Measurements from ENCODE around the gene GTPBP2.
"Not testable (repeated sequence)": the region's sequence is repeated elsewhere in the genome, so short reads cannot be mapped to it uniquely, and the experiment has no call there.

The GTPBP2 gene

DNA sequence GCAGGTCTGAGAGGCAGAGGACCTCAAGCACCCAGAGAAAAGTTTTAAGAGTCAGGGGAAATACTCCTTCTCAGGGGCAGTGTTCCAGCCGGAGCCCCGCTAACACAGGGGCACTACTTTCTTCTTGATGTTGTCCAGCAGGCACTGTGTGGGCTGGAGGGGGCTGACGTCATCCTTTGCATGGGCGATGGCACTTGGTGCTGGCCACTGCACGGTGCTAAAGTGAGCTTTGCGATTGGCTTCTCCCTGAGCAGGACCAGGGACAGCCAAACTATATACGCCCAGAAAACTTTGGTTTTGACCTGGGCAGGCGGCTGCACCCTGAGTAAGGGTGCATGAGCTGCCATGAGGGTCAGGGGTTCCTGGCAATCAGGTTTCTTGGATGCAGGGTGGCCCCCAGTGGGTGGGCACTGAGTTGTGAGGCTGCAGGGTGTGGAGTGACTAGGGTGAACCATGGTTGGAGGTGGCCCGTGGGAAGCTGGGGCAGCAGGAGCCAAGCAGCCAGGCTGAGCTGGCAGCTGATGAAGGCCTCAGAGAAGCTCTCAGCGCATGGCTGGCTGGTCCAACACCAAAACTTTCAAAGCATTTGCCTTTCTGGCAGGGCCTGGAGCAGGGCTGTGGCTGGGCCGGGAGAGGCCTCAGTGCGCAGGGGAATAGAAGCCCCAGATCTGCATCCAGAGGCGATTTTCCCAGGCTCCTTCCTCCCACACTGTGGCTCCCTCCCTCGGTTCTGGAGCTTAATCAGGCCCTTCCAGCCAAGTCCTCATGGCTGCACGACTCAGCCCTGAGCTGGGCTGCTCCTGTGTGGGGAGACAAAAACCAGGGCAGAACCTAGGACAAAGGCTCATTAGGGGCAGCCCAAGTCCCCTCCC lies 40.2 kb upstream of the GTPBP2 start:
- Mint-ChIP-seq H3K27me3 (no peaks in the 10 kb centered on the region), H3K4me1 (peaks cover 14% of the 10 kb centered on the region), H3K27ac (ENCODE audit: low read depth) (no peak overlapping the region), H3K4me3 (no peak overlapping the region), H3K36me3 (ENCODE audit: insufficient read depth) (peaks cover 28% of the 10 kb centered on the region), H3K9me3 (no peaks in the 10 kb centered on the region)
- no peak for DNase-seq (ENCODE audit: low spot score in 2 of 2)
- ATAC-seq (replicated peaks; ENCODE audit: extremely low read depth, poor library complexity, severe bottlenecking): no peak

DNA sequence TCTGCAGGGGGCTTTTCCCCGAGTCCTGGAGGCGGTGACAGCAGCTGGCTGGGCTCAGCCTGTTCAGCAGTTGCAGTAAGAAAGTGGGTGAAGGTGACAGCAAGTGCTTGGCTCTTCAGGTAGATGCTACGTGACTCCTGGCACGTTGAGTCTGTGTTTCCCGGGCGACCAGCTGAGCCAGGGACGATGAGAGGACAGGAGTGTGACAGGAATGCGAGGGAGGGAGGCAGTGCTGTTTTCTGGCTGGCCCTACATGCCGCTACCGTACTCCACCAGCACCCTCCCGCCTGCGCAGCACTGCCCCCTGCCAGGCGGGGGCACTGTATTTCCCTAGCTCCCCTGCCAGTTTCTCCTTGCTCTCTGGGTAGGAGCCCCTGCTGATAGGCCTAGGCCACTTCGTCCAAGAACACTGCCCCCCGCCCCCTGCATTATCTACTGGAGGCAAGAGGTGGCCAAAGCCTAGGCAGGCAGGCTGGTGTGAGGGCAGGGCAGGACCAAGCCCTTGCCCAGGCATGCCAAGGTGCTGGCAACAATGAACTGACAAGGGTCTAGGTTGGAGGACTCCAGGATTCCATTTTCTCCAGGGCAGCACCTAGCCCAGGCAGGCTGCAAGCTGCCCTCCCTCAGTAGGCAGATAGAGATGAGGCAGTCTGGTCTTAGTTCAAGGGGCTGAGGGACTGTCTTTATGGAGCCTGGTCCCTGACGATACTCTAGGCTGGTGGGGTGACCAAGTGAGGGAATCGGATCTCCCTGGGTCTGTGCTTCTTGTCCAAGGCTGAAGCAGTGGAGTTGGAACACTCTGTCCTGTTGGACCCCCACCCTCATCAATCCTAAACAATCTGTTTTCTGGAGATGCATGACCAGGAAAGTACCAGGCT lies 39.3 kb upstream of the GTPBP2 start:
- H3K27me3 Mint-ChIP-seq: no peaks in the 10 kb centered on the region
- peak overlapping the region; percentile 7 for H3K4me3 Mint-ChIP-seq
- peak overlapping the region; percentile 82 for H3K27ac Mint-ChIP-seq (ENCODE audit: low read depth)
- ATAC-seq (replicated peaks; ENCODE audit: extremely low read depth, poor library complexity, severe bottlenecking): peak; percentile 53
- peaks cover 25% of the 10 kb centered on the region for H3K36me3 Mint-ChIP-seq (ENCODE audit: insufficient read depth)
- DNase-seq (ENCODE audit: low spot score in 2 of 2): no peak
- H3K4me1 Mint-ChIP-seq: peaks cover 14% of the 10 kb centered on the region
- no peaks in the 10 kb centered on the region for H3K9me3 Mint-ChIP-seq

DNA sequence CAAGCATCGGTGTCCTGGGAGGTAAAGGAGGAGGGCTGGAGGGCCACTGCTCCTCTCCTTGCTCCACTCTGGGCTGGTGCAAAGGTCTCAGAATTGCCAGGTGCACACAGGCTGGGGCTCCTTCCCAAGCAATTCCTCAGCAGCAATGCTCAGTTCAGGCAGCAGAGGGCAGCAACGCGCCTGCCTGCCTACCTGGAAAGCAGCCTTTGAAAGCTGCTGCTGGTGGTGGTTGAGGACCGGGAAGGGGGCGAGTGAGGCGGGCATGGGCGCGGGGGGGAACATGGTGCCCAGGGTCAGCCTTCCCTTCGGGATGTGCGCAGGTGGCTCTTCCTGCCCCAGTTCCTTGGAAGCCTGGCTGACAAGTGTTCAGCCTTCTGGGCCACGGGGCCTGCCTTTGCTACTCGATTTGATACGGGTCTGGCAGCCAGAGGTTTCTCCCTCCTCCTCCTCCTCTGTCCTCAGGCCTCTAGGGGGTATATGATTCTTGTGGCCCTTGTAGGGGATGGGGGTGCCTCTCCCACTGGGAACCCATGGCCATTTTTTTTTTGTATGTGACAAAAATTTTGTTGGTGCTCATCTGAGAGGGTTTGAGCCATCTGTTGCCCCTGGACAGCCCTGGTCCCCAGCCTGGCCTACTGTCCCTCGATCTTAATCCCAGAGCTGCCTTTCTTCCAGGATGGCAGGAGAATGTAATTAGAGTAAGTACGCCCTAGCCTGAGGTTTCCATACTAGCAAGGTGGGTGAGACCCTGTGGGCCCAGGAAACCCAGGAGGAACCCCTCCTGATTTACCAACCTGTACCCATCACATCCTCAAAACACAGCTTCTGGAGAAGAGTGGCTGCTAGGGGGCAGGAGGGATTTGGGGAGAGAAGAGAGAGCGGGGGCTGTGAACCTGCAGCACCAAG lies 38.4 kb upstream of the GTPBP2 start:
- peak overlapping the region; percentile 82 for H3K27ac Mint-ChIP-seq (ENCODE audit: low read depth)
- DNase-seq (ENCODE audit: low spot score in 2 of 2) (peak; percentile 63 to 84), ATAC-seq (replicated peaks; ENCODE audit: extremely low read depth, poor library complexity, severe bottlenecking) (no peak)
- H3K36me3 Mint-ChIP-seq (ENCODE audit: insufficient read depth): peaks cover 18% of the 10 kb centered on the region
- no peaks in the 10 kb centered on the region for H3K9me3 Mint-ChIP-seq
- H3K4me1 Mint-ChIP-seq: peaks cover 14% of the 10 kb centered on the region
- H3K4me3 Mint-ChIP-seq: peak overlapping the region; percentile 55
- H3K27me3 Mint-ChIP-seq: no peaks in the 10 kb centered on the region

DNA sequence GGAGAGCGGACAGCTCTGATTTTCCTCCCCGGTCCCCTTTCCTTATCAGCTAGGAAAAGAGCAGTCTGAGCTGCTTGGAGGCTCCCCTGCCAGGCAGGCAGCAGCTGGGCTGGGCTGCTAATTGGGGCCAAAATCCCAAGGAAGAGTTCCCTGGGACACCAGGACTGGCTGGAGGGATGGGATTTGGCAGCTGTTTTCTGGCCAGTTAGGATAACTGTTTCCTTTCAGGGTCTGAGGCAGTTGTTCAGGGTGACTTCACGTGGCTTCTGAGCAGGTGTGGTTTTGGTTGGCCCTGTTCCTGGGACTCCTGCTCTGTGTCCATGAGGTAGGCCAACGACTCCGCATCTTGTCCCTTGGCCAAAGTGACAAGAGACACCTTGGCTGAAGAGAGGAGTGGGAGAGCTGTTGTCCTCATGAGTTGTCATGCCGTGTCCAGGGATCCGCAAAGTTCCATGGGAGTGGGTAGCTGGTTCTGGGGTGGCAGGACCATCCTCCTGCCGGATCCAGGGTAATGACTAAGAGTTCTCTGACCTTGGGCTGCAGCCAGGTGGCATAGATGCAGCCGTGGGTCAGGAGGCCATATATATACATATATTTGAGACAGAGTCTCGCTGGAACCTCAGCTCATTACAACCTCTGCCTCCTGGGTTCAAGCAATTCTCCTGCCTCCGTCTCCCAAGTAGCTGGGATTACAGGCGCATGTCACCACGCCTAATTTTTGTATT lies 37.3 kb upstream of the GTPBP2 start:
- ATAC-seq (replicated peaks; ENCODE audit: extremely low read depth, poor library complexity, severe bottlenecking) (no peak), DNase-seq (ENCODE audit: low spot score in 2 of 2) (no peak)
- H3K36me3 Mint-ChIP-seq (ENCODE audit: insufficient read depth): peaks cover 14% of the 10 kb centered on the region
- H3K4me1 Mint-ChIP-seq: peaks cover 14% of the 10 kb centered on the region
- no peak overlapping the region for H3K27ac Mint-ChIP-seq (ENCODE audit: low read depth)
- H3K4me3 Mint-ChIP-seq: no peak overlapping the region
- no peaks in the 10 kb centered on the region for H3K27me3 Mint-ChIP-seq
- H3K9me3 Mint-ChIP-seq: no peaks in the 10 kb centered on the region

DNA sequence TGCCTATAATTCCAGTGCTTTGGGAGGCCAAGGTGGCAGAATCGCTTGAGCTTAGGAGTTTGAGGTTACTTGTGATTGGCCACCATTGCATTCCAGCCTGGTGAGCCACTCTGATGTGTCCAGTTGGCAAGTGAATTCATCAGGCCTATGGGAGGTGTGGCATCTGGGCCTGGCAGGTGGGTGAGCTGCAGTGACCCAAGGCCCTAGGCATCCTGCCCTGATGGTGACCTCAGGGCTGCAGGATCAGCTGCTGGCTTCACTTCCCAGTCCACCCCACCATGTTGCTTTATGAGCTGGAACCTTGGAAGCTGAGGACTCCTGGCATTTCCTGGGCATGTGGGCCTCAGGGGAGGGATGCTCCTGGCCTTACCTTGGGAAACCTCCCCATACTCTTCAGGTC lies 36.3 kb upstream of the GTPBP2 start:
- H3K27me3 Mint-ChIP-seq: no peaks in the 10 kb centered on the region
- H3K4me1 Mint-ChIP-seq: peaks cover 14% of the 10 kb centered on the region
- no peak for ATAC-seq (replicated peaks; ENCODE audit: extremely low read depth, poor library complexity, severe bottlenecking)
- DNase-seq (ENCODE audit: low spot score in 2 of 2): no peak
- H3K4me3 Mint-ChIP-seq: no peak overlapping the region
- no peaks in the 10 kb centered on the region for H3K9me3 Mint-ChIP-seq
- H3K36me3 Mint-ChIP-seq (ENCODE audit: insufficient read depth): peaks cover 9% of the 10 kb centered on the region
- no peak overlapping the region for H3K27ac Mint-ChIP-seq (ENCODE audit: low read depth)

GRCh38 chr6:43662948-43663347 lies 33.9 kb upstream of the GTPBP2 start:
- H3K4me1 Mint-ChIP-seq: peaks cover 10% of the 10 kb centered on the region
- H3K4me3 Mint-ChIP-seq; ATAC-seq (replicated peaks; ENCODE audit: extremely low read depth, poor library complexity, severe bottlenecking); H3K27ac Mint-ChIP-seq (ENCODE audit: low read depth); H3K27me3 Mint-ChIP-seq; H3K36me3 Mint-ChIP-seq (ENCODE audit: insufficient read depth); DNase-seq (ENCODE audit: low spot score in 2 of 2); H3K9me3 Mint-ChIP-seq: not testable (repeated sequence)

- H3K27ac Mint-ChIP-seq (ENCODE audit: low read depth): no peak overlapping the region
- no peak for ATAC-seq (replicated peaks; ENCODE audit: extremely low read depth, poor library complexity, severe bottlenecking)
- H3K27me3 Mint-ChIP-seq: no peaks in the 10 kb centered on the region
- DNase-seq (ENCODE audit: low spot score in 2 of 2): no peak
- H3K9me3 Mint-ChIP-seq: no peaks in the 10 kb centered on the region
- H3K4me1 Mint-ChIP-seq: no peaks in the 10 kb centered on the region
- H3K36me3 Mint-ChIP-seq (ENCODE audit: insufficient read depth): no peaks in the 10 kb centered on the region
- no peak overlapping the region for H3K4me3 Mint-ChIP-seq
Measured at GRCh38 chr6:43658161-43658560, 29.1 kb upstream of the GTPBP2 start.

GRCh38 chr6:43657221-43657802 lies 28.2 kb upstream of the GTPBP2 start:
- Mint-ChIP-seq H3K27ac (ENCODE audit: low read depth) (no peak overlapping the region), H3K27me3 (no peaks in the 10 kb centered on the region), H3K4me3 (no peak overlapping the region), H3K36me3 (ENCODE audit: insufficient read depth) (no peaks in the 10 kb centered on the region), H3K9me3 (no peaks in the 10 kb centered on the region), H3K4me1 (no peaks in the 10 kb centered on the region)
- DNase-seq (ENCODE audit: low spot score in 2 of 2) (no peak), ATAC-seq (replicated peaks; ENCODE audit: extremely low read depth, poor library complexity, severe bottlenecking) (no peak)

- not testable (repeated sequence) for H3K27ac Mint-ChIP-seq (ENCODE audit: low read depth); ATAC-seq (replicated peaks; ENCODE audit: extremely low read depth, poor library complexity, severe bottlenecking); H3K4me3 Mint-ChIP-seq; H3K4me1 Mint-ChIP-seq; H3K9me3 Mint-ChIP-seq; H3K36me3 Mint-ChIP-seq (ENCODE audit: insufficient read depth); DNase-seq (ENCODE audit: low spot score in 2 of 2); H3K27me3 Mint-ChIP-seq
Measured at GRCh38 chr6:43652822-43653221, 23.8 kb upstream of the GTPBP2 start.

DNA sequence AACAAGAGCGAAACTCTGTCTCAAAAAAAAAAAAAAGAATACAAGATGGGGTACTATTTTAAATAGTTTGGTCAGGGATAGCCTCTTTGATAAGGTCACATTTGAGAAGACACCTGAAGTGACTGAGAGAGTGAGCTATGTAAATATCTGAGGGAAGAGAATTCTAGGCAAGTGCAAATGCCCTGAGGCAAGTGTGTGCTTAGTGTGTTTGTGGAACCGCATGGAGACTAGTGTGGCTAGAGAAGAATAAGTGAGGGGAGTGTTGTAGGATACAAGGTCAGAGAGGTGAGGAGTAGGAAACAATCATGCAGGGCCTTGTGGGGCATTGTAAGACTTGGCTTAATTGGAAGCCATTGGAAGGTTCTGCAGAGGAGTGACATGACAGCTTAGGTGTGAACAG lies 19.2 kb upstream of the GTPBP2 start:
- H3K36me3 Mint-ChIP-seq (ENCODE audit: insufficient read depth): peaks cover 3% of the 10 kb centered on the region
- DNase-seq (ENCODE audit: low spot score in 2 of 2) (no peak), ATAC-seq (replicated peaks; ENCODE audit: extremely low read depth, poor library complexity, severe bottlenecking) (no peak)
- H3K27ac Mint-ChIP-seq (ENCODE audit: low read depth): no peak overlapping the region
- H3K4me1 Mint-ChIP-seq: peaks cover 10% of the 10 kb centered on the region
- H3K27me3 Mint-ChIP-seq: no peaks in the 10 kb centered on the region
- H3K4me3 Mint-ChIP-seq: no peak overlapping the region
- H3K9me3 Mint-ChIP-seq: no peaks in the 10 kb centered on the region

- no peak overlapping the region for H3K27ac Mint-ChIP-seq (ENCODE audit: low read depth)
- DNase-seq (ENCODE audit: low spot score in 2 of 2): no peak
- H3K9me3 Mint-ChIP-seq: no peaks in the 10 kb centered on the region
- peaks cover 10% of the 10 kb centered on the region for H3K4me1 Mint-ChIP-seq
- ATAC-seq (replicated peaks; ENCODE audit: extremely low read depth, poor library complexity, severe bottlenecking): no peak
- no peaks in the 10 kb centered on the region for H3K27me3 Mint-ChIP-seq
- H3K36me3 Mint-ChIP-seq (ENCODE audit: insufficient read depth): peaks cover 6% of the 10 kb centered on the region
- no peak overlapping the region for H3K4me3 Mint-ChIP-seq
Measured at GRCh38 chr6:43647613-43648012, 18.5 kb upstream of the GTPBP2 start.
